HuH-7.5 (cell line): ENCODE measurements around the gene DHCR24.

Experiments
- DNase-seq: peaks from one replicate; pipeline ENCODE4 v3.0.0; 2011; ENCODE audit warnings: low spot score

The DHCR24 gene

GRCh38 chr1:54865238-54866073 lies 21.5 kb downstream of the DHCR24 start:
- DNase-seq = no peak

GRCh38 chr1:54864460-54865208 lies 22.4 kb downstream of the DHCR24 start:
- DNase-seq = no peak

- DNase-seq = no peak
Measured at GRCh38 chr1:54863267-54863665, 23.7 kb downstream of the DHCR24 start.

- no peak for DNase-seq
Measured at GRCh38 chr1:54861070-54861761, 25.8 kb downstream of the DHCR24 start.

GRCh38 chr1:54859700-54860391 lies 27.1 kb downstream of the DHCR24 start:
- no peak for DNase-seq

- no peak for DNase-seq
Measured at GRCh38 chr1:54857746-54858561, 29.0 kb downstream of the DHCR24 start.

- no peak for DNase-seq
Measured at GRCh38 chr1:54857141-54857540, 29.9 kb downstream of the DHCR24 start.

GRCh38 chr1:54854381-54855020 lies 32.5 kb downstream of the DHCR24 start:
- no peak for DNase-seq

GRCh38 chr1:54853793-54854370 lies 33.1 kb downstream of the DHCR24 start:
- DNase-seq = no peak

- no peak for DNase-seq
Measured at GRCh38 chr1:54853096-54853792, 33.8 kb downstream of the DHCR24 start.

GRCh38 chr1:54851936-54852524 lies 35.0 kb downstream of the DHCR24 start:
- no peak for DNase-seq

- no peak for DNase-seq
Measured at GRCh38 chr1:54851406-54851805, 35.6 kb downstream of the DHCR24 start.

- no peak for DNase-seq
Measured at GRCh38 chr1:54850737-54851136, 36.3 kb downstream of the DHCR24 start.

GRCh38 chr1:54850069-54850730 lies 36.8 kb downstream of the DHCR24 start:
- DNase-seq = no peak

- DNase-seq = no peak
Measured at GRCh38 chr1:54849219-54850068, 37.6 kb downstream of the DHCR24 start.

GRCh38 chr1:54848134-54848948 lies 38.7 kb downstream of the DHCR24 start:
- DNase-seq = no peak

- DNase-seq = no peak
Measured at GRCh38 chr1:54846716-54847284, 40.2 kb downstream of the DHCR24 start.
